GM04503 (cell line): Measurements from ENCODE around the gene VASP.
A peak's percentile ranks its signal among the peaks of the same experiment; 100 is the strongest.

Experiments
- DNase-seq: peaks from one replicate; pipeline ENCODE4 v3.0.0-alpha.2; 2012; ENCODE audit warnings: low read depth

VASP gene

DNA sequence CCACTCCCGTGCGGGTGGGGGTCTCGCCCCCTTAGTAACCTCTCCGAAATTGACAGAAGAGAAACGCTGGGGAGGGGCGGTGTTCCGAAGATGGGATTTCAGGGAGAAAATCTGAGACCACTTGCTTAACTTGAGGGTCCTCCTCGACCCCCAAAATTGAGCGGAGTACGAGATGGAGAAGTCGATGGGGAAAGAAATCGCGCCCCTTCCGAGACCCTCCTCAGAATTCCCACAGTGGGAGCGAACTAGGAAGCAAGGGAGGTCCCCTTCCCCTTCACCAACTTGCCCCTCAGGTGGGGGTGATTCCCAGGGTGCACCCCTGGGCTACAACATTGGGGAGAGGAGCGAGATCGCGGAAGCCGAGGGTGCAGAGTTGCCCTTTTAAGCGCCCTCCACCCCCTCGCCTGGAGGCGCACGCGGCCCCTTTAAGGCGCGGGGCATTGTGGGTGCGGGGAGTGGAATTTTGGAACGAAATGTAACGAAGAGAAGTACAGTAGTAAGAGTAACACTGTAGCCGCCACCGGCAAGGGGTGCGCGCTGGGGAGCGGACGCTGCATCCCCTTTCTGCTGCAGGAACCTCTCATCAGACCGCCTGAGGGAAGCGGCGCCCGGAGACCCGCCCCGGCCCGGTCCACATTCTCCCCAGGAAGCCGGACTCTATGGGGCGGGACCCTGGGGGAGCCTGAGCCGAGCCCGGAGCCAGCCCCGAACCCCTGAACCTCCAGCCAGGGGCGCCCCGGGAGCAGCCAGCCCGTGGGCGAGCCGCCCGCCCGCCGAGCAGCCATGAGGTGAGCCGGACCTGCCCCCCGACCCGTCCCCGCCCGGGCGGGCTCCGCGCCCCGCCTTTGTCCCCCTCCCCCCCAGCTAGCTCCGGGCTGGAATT, at the start of gene VASP:
VASP (plus strand) TSS at position 491 of the 883 bp plus-strand sequence; CDS start at position 784, 293 bp downstream.
- DNase-seq: no peak

DNA sequence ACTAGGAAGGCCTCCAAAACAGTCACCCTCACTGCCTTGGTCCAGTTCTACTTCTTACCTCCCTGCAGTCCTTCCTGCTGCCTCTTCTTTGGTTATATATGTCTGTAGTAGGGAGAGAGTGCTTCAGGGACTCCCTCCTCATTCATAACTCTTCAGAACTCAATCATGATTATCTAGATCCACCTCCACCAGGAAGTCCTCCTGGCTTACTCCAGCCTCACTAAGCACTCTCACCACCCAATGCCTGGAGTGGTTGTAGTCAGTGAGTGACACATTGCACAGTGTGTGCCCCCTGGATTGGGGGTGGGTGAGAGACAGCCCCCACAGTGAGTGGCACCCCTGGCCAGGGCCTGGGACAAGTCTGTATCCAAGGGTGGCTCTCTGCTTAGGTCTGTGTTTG, 49.5 kb upstream of the VASP start:
- no peak for DNase-seq

DNA sequence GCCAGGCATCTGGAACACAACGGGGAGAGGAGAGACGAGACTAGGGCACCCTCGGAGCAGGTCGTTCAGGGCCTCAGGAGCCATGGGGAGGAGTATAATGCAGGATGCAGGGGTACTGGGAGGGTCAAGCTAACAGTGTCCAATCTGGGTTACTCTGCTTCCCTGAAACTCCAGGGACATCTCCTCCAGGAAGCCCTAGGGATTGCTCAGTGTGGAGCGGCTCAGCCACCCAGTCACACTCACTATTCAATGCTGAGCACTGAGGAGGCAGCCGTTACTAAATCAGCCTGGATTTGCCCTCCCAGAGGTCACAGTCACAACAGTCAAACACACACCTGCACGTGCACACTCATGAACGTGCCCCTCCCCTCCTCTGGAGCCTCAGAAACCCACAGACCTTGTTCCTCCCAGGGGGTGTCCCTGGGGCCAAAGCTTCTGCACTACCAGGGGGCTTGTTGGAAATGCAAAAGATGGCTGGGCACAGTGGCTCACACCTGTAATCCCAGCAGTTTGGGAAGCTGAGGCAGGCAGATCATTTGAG, 46.4 kb upstream of the VASP start:
- no peak for DNase-seq

DNA sequence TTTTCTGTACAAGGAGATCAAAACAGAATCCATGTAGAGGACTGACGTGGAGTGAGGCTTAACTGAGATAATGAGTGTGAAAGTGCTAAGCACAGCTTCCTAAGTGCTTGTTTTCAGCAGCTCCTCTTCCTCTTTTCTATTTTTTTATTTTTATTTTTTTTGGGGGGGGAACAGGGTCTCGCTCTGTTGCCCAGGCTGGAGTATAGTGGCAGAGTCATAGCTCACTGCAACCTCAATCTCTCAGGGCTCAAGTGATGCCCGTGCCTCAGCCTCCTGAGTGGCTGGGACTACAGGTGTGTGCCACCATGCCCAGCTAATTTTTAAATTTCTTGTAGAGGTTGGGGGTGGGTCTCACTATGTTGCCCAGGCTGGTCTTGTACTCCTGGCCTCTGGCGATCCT, 45.1 kb upstream of the VASP start:
- DNase-seq: no peak

DNA sequence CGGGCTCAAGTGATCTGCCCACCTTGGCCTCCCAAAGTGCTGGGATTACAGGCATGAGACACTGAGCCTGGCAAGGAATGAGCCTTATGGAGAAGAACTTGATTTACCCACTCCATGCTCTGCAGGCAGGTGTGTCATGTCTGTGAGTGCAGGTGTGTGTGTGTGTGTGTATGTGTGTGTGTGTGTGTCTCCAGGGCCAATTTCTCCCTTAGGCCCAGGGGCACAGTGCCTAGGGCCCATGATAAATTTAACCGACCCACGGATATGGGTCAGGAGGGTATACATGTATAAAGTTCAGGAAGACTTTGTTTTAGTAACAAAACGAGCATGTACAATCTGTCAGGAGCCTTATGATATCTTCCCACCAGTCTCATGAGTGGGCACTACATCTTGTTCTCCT, 44.0 kb upstream of the VASP start:
- no peak for DNase-seq

DNA sequence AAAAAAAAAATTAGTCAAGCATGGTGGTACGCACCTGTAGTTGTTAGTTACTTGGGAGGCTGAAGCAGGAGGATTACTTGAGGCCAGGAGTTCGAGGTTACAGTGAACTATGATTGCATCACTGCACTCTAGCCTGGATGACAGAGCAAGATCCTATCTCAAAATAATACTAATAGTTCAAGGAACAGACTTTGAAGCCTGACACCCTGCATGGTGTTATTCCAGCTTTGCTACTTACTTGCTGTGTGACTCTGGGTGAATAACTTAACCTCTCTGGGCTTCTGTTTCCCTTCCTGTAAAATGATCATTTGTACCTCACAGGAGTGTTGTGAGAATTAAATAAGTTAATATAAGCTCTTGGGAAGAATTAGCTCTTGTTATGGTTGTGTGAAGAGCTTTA, 43.0 kb upstream of the VASP start:
- DNase-seq: no peak

DNA sequence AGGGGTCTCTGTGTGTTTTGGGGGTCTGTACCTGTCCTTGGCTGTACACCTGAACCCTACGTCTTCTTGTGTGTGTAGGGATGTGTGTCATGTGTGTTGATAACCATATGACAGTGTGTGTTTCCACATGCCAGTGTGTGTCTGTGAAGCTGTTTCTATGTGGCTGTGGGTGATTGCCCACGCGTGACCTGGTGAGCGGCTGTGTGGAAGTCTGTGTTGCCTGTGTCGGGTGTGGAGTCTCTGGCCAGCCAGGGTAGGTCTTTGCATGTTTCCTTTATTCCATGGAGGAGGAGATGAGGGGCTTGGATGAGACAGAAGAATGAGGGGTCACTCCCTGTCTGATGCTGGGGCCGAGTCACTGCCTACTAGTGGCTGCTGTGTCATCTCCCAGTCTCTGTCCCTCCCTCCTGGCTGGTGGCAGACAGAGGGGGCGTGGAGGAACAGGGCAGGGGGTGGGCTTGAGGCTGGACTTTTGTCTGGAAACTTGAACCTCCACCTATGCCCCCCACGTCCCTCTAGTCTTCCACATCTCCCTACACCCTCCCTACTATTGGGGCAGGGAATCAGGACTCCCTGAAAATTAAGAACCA, 42.3 kb upstream of the VASP start:
- DNase-seq: no peak

DNA sequence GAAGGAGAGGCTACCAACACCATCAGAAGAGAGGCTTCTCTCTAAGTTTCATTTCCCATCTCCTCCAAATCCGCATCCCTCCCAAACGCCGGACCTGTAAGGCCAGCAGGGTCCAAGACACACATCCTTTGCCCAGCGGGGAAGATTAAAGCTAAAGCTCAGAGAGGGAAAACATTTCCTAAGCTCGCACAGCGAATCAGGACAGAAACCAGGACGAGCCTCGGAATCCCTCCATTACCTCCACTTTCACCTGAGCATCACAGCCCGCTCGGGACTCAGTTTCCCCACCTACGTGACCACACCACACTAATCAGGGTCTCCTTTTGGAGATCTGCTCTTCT, 40.2 kb upstream of the VASP start:
- no peak for DNase-seq

DNA sequence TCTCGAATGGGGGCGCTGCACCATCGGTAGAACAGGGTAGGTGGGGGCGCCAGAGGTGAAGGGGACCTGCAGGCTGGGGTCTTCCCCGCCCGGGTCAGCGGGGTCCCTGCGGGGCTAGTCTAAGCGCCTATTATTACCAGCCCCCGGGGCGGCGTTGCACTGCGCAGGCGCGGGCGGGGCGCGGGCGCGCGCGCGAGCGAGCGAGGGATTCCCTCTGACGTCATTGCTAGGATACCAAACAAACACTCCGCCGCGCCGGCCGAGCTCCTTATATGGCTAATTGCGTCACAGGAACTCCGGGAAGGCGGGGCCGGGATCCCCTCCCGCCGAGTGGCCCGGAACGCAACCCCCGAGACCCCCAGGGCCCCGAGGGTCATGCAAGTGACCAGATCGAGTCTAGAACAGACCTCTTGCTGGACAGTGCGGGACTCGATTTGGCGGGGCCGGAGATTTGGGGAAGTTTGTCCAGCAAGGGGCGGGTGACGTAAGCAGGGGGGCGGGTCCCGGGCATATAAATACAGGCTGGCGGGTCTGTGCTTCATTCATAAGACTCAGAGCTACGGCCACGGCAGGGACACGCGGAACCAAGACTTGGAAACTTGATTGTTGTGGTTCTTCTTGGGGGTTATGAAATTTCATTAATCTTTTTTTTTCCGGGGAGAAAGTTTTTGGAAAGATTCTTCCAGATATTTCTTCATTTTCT, 39.7 kb upstream of the VASP start, which contains the start of gene FOSB:
FOSB (plus strand) TSS at position 541 of the 703 bp plus-strand sequence. CDS start 591 bp downstream, outside the sequence.
- no peak for DNase-seq

DNA sequence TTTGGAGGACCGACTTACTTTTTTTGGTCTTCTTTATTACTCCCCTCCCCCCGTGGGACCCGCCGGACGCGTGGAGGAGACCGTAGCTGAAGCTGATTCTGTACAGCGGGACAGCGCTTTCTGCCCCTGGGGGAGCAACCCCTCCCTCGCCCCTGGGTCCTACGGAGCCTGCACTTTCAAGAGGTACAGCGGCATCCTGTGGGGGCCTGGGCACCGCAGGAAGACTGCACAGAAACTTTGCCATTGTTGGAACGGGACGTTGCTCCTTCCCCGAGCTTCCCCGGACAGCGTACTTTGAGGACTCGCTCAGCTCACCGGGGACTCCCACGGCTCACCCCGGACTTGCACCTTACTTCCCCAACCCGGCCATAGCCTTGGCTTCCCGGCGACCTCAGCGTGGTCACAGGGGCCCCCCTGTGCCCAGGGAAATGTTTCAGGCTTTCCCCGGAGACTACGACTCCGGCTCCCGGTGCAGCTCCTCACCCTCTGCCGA, 39.1 kb upstream of the VASP start:
- no peak for DNase-seq

DNA sequence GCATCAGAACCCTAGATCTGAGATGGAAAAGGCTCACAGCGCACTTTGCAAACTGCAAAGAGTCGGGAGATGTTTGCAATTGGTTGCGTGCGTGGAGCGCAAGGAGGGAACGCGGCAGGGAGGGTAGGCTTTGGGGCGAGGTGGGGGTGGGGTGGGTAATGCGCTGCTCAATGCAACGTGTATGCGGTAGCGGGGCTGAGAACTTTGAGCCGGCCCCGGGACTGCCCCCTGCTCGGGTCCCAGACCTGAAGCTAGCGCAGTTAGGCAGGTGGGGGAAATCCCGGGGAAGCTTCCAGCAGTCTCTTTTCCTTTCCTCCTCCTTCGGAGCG, 38.5 kb upstream of the VASP start:
- no peak for DNase-seq

DNA sequence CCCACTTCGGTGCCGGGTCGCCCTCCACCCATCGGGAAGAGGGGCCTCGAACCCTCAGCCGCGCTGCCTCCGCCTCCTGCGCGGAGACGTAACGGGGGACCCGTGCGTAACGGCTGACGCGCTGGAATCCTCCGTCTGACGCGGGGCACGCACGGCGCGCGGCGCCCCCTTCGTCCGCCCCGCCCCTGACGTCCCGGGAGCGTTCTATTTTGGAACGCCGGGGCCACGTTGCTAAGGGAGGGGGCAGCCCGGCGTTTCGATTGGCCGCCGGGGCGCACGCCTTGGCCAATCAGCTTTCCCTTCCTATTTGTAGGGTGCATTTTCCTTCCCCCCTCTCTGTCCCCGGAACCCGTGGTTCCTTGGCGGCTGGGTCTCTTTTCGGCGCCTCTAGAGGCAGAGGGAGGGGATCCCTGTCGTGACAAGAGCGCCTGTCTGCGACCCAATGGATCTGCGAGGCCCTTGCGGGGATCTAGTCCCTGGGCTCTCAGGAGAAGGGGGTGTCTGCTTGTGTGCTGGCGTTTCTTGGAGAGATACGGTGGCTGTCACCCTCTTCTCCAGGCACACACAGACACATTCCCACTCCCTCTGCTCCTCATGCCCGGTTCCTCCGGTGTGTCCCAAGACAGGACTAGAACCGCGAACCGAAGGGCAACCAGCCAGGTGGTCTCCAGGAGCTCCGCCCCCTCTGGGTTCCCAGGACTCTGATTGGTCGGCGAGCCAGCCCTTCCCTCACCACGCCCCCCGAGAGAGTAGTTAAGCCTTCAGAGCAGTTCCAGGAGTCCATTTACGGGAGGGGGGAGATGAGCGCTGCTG, 37.9 kb upstream of the VASP start:
- DNase-seq: peak; percentile 71

DNA sequence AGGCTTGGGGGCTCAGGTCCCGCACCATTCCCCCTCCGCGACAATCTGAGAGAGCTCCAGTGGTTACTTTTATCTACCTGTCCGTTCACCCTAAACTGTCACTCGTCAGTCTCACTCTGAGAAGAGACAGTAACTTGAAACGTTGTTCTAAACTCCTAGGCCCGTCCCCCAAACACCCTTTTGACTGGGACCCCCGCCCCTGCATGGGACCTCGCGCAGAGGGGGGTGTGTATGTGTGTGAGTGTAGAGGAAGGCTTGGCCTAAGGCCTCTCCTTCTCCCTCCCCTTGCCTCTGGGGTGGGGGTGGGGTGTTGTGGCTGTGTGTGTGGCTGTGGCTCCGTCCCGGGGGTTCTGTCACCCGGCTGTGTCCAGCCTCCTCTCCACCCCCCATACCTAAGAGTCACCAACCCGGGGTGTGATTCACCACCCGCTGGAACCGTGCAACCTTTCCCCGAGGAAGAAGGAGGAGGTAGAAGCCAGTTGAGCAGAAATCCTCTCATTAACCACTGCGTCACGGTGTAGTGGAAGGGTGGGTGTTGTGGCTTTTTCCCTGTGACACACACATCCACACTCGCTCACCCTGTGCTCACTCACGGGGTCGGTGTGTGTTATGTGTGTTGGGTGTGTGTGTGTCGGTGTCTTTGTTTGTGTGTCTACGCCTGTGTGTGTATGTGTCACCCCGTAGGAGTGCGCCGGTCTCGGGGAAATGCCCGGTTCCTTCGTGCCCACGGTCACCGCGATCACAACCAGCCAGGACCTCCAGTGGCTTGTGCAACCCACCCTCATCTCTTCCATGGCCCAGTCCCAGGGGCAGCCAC, 37.1 kb upstream of the VASP start:
- DNase-seq: no peak

DNA sequence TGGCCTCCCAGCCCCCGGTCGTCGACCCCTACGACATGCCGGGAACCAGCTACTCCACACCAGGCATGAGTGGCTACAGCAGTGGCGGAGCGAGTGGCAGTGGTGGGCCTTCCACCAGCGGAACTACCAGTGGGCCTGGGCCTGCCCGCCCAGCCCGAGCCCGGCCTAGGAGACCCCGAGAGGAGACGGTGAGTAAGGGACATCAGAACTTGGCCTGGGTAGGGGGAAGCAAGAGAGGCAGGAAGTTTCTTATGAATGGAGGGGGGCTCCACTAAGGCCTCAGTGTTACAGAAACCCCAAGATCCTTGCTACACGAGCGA, 36.6 kb upstream of the VASP start:
- no peak for DNase-seq

DNA sequence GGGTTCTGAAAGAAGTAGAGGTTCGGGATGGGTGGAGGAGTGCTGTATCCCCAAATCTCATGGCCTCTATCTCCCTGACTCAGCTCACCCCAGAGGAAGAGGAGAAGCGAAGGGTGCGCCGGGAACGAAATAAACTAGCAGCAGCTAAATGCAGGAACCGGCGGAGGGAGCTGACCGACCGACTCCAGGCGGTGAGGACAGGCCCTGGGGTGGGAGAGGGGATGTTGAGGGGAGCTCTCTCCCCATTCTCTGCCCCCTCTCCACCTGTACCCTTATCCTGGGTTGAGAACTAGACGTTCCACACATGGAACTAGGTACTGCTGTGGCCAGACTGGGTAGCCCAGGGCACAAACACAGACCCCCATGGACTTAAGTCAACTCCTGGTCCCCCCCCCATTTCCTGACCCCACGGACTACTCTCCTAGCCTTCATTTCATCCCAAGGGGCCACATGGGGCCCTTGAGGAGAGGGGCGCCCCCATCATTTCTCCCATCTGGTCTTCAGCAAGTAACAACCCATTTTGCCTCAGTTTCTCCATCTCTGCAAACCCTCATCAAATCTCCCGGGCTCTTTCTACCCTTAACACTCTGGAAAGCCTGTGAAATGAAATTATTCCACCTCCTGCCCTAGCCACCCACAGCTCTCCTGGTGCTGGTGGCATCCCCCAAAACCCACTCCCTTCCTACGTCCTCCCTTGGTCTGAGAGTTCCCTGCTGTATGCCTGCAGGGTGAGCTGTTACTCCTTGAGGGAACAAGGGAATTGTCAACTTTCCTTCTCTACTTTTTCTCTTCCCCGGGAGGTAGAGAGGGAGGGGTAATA, 36.0 kb upstream of the VASP start:
- no peak for DNase-seq

DNA sequence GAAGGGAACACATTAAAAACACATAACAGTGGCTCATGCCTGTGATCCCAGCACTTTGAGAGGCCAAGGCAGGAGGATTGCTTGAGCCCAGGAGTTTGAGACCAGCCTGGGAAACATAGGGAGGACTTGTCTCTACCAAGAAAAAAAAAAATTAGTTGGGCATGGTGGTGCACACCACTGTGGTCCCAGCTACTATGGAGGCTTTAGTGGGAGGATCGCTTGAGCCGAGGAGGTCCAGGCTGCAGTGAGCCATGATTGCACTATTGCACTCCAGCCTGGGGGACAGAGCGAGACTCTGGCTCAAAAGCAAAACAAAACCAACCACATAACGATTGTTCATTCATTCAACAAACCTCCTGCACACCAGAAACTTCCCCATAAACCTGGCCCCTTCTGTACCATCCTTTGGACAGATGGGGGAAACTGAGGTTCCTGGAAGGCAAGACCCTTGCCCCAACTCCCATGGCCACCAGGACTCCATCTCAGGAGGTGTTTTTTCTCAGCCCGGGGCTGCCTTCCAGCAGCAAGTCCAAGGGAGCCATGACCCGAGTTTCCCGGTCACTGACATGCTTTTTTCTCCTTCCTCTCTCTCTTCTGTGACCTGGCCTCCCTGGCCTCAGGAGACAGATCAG, 35.2 kb upstream of the VASP start:
- no peak for DNase-seq

DNA sequence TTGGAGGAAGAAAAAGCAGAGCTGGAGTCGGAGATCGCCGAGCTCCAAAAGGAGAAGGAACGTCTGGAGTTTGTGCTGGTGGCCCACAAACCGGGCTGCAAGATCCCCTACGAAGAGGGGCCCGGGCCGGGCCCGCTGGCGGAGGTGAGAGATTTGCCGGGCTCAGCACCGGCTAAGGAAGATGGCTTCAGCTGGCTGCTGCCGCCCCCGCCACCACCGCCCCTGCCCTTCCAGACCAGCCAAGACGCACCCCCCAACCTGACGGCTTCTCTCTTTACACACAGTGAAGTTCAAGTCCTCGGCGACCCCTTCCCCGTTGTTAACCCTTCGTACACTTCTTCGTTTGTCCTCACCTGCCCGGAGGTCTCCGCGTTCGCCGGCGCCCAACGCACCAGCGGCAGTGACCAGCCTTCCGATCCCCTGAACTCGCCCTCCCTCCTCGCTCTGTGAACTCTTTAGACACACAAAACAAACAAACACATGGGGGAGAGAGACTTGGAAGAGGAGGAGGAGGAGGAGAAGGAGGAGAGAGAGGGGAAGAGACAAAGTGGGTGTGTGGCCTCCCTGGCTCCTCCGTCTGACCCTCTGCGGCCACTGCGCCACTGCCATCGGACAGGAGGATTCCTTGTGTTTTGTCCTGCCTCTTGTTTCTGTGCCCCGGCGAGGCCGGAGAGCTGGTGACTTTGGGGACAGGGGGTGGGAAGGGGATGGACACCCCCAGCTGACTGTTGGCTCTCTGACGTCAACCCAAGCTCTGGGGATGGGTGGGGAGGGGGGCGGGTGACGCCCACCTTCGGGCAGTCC, 34.5 kb upstream of the VASP start:
- no peak for DNase-seq

DNA sequence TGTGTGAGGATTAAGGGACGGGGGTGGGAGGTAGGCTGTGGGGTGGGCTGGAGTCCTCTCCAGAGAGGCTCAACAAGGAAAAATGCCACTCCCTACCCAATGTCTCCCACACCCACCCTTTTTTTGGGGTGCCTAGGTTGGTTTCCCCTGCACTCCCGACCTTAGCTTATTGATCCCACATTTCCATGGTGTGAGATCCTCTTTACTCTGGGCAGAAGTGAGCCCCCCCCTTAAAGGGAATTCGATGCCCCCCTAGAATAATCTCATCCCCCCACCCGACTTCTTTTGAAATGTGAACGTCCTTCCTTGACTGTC, 34.0 kb upstream of the VASP start:
- no peak for DNase-seq
